ENCODE results near the gene RCSD1.

GRCh38 chr1:167667536-167667935, 37.5 kb downstream of the RCSD1 start:
- TF ChIP-seq CTCF (IDR thresholded peaks at IDR 0.05): no peak
- TF ChIP-seq POLR2A (IDR thresholded peaks at IDR 0.05): no peak

Measured in thyroid gland (tissue), 4 donors.